Smooth muscle cell (in vitro differentiated cells): ENCODE results near the gene HMX2. TPM values are rescaled to one million over a fixed set of nuclear protein-coding genes. Genes with fewer than 3 reads are reported as not detected.
A peak's percentile ranks its signal among the peaks of the same experiment; 100 is the strongest.

Source experiments
- DNase-seq: peaks from one replicate; lab custom pipeline; 2025; ENCODE audit not compliant: unreplicated experiment; lab: John Stamatoyannopoulos, UW
- H2AFZ ChIP-seq: fragments of 200-600 bp; sonication (generic); 2 replicates; pipeline ENCODE4 v1.6.0; 2016; ENCODE audit warnings: antibody characterized with exemption, low read depth, mild to moderate bottlenecking
- H3F3A ChIP-seq: fragments of 200-600 bp; sonication (generic); 2 replicates; pipeline ENCODE4 v1.6.0; 2017; ENCODE audit warnings: antibody characterized with exemption, low read depth
- H3K27ac ChIP-seq: fragments of 200-600 bp; sonication (generic); 2 replicates; pipeline ENCODE4 v1.5.1; 2016; ENCODE audit warnings: low read depth, mild to moderate bottlenecking
- H3K27me3 ChIP-seq: fragments of 200-600 bp; sonication (generic); 2 replicates; pipeline ENCODE4 v1.6.1; 2016; ENCODE audit warnings: low read depth, mild to moderate bottlenecking
- H3K36me3 ChIP-seq: fragments of 200-600 bp; sonication (generic); 2 replicates; pipeline ENCODE4 v1.5.1; 2016; ENCODE audit warnings: low read depth
- H3K4me1 ChIP-seq: fragments of 200-600 bp; sonication (generic); 2 replicates; pipeline ENCODE4 v1.5.1; 2016; ENCODE audit warnings: low read depth
- H3K4me2 ChIP-seq: fragments of 200-600 bp; sonication (generic); 2 replicates; pipeline ENCODE4 v1.6.0; 2016; ENCODE audit warnings: mild to moderate bottlenecking
- H3K4me3 ChIP-seq: fragments of 200-600 bp; sonication (generic); 2 replicates; pipeline ENCODE4 v1.5.1; 2016; ENCODE audit warnings: mild to moderate bottlenecking
- H3K79me2 ChIP-seq: fragments of 200-600 bp; sonication (generic); 2 replicates; pipeline ENCODE4 v1.6.0; 2016; ENCODE audit warnings: low read depth, mild to moderate bottlenecking
- H3K9ac ChIP-seq: fragments of 200-600 bp; sonication (generic); 2 replicates; pipeline ENCODE4 v1.6.0; 2016; ENCODE audit warnings: low read depth
- H3K9me3 ChIP-seq: fragments of 200-600 bp; sonication (generic); replicated peaks from 2 replicates; pipeline ENCODE4 v1.5.1; 2016; ENCODE audit warnings: low read depth
- H4K20me1 ChIP-seq: fragments of 200-600 bp; sonication (generic); 2 replicates; pipeline ENCODE4 v1.6.0; 2016; ENCODE audit warnings: low read depth
- CTCF ChIP-seq: fragments of 200-600 bp; sonication (generic); IDR thresholded peaks from 2 replicates; pipeline ENCODE4 v1.5.1; 2017; ENCODE audit warnings: borderline replicate concordance, mild to moderate bottlenecking, antibody characterized with exemption; ENCODE audit not compliant: insufficient read depth, poor library complexity, severe bottlenecking
- WGBS: methylation state at CpG from one replicate; pipeline ENCODE4 v1.1.7; 2016; ENCODE audit warnings: low lambda C conversion rate; 5-methylcytosine and 5-hydroxymethylcytosine counted together
- polyA plus RNA-seq: library from polyadenylated mRNA; unstranded; fragments of >200 nt; fragmentation: Nextera tagmentation; extraction: Ambion mirVana; gene quantifications from 2 replicates; pipeline ENCODE4 v1.2.1, GENCODE V29; 2016
- total RNA-seq: library from RNA; depleted of rRNA; stranded (reverse); fragments of >200 nt; gene quantifications from 2 replicates; pipeline ENCODE4 v1.2.3, GENCODE V29; 2014

HMX2 gene
- total RNA-seq (not detected in 2 replicates), polyA plus RNA-seq (not detected in 2 replicates)

DNA sequence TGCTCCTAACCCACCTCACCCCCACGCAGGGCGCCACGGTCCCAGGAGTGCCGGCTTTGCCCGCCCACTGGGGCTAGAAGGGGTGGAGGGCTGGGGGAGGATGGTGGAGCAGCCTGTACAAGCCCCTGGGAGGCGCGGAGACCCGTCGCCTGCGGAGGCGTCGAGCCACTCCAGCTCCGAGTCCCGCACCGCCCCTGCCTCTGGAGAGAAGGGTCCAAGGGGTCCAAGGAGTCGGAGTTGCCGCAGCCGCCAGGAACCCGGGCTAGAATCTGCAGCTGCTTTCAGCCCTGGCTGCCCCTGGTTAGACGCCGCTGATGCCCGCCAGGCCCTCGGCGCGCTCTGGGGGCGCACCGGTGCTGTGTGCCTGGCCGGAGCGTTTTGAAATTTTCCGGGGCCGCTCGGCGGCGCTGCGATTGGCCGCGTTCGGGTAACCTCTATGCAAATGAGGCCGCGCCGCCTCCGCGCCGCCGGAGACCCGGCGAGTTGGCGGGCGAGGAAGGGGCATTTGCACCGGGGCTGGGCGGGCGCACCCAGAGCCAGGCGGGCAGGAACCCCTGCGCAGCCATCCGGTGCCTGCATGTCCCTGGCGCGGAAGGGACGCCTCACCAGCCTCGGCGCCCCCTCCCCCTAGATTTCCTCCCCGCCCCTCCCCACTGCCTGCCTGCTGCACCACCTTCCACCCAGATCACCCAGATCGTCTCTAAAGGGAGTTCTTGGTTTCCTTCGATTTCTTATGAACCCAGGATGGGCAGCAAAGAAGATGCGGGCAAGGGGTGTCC, at the start of gene HMX2:
TSS of gene HMX2 (plus strand) at position 502 of the 779 bp plus-strand sequence. CDS start at position 745, 243 bp downstream.
- DNase-seq, result no peak
- H3K79me2 ChIP-seq, result no peaks in the 10 kb centered on the region
- H3F3A ChIP-seq, result no peaks in the 10 kb centered on the region
- H4K20me1 ChIP-seq, result no peaks in the 10 kb centered on the region
- H2AFZ ChIP-seq, result no peak within 1 kb of the TSS
- no peak for TF ChIP-seq CTCF
- no peak within 1 kb of the TSS for H3K9ac ChIP-seq
- H3K4me1 ChIP-seq, result peaks cover 28% of the 10 kb centered on the region
- H3K36me3 ChIP-seq, result no peaks in the 10 kb centered on the region
- H3K27me3 ChIP-seq, result peaks cover 100% of the 10 kb centered on the region
- no peaks in the 10 kb centered on the region for H3K9me3 ChIP-seq
- peak within 1 kb of the TSS; percentile 86 for H3K4me2 ChIP-seq
- H3K4me3 ChIP-seq, result no peak within 1 kb of the TSS
- 3% methylated on average over 61 of the region's 64 CpGs for WGBS
- no peak within 1 kb of the TSS for H3K27ac ChIP-seq

GRCh38 chr10:123100030-123100762, 47.7 kb upstream of the HMX2 start:
- Histone ChIP-seq H3K4me3 (no peak overlapping the region), H2AFZ (no peak overlapping the region), H3K4me1 (no peaks in the 10 kb centered on the region), H3K27ac (no peak overlapping the region), H3K9me3 (no peaks in the 10 kb centered on the region), H3K4me2 (no peak overlapping the region), H3F3A (no peaks in the 10 kb centered on the region), H4K20me1 (no peaks in the 10 kb centered on the region), H3K36me3 (no peaks in the 10 kb centered on the region), H3K79me2 (no peaks in the 10 kb centered on the region), H3K9ac (no peak overlapping the region), H3K27me3 (peaks cover 22% of the 10 kb centered on the region)
- TF ChIP-seq CTCF, result no peak
- DNase-seq, result no peak
- 69% methylated on average over 7 of the region's 7 CpGs for WGBS

DNA sequence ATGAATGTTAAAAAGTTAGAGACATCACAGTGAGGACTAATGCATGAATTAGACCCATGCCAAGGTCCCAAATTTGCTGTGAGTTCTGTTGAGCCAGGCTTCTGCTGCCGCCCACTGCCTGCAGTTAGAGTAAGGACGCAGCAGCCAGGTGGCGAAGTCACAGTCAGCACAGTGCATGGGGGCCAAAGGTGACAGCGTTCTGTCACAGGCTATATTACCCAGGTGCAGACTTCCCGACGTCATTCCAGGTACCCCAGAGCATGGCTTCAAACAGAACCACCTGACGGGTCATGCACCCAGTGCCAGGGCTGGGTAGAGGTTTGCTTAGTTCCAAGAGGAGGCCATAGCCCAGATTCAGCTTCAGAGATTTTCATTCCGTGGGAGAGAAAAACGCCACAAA, 46.1 kb upstream of the HMX2 start:
- TF ChIP-seq CTCF, result no peak
- H3K27me3 ChIP-seq, result peaks cover 24% of the 10 kb centered on the region
- no peaks in the 10 kb centered on the region for H3K36me3 ChIP-seq
- H2AFZ ChIP-seq, result no peak overlapping the region
- no peak overlapping the region for H3K4me2 ChIP-seq
- no peaks in the 10 kb centered on the region for H3K4me1 ChIP-seq
- H3K9me3 ChIP-seq, result no peaks in the 10 kb centered on the region
- H3K4me3 ChIP-seq, result no peak overlapping the region
- no peaks in the 10 kb centered on the region for H3F3A ChIP-seq
- no peaks in the 10 kb centered on the region for H4K20me1 ChIP-seq
- no peak overlapping the region for H3K9ac ChIP-seq
- no peaks in the 10 kb centered on the region for H3K79me2 ChIP-seq
- H3K27ac ChIP-seq, result no peak overlapping the region
- DNase-seq, result no peak
- 68% methylated on average over 9 of the region's 9 CpGs for WGBS
